HEK293 (cell line): ENCODE results near the gene ARHGAP26.

ENCODE experiments used
- ZNF311 ChIP-seq: fragments of 450-650 bp; formaldehyde crosslinking; IDR thresholded peaks from 2 replicates; pipeline ENCODE4 v1.5.1; 2017; ENCODE audit warnings: missing biosample characterization, missing genetic modification characterization, borderline replicate concordance
- TF ChIP-seq, protein P1 (sequence below): fragments of 450-650 bp; formaldehyde crosslinking; IDR thresholded peaks from 2 replicates; pipeline ENCODE4 v1.5.1; 2016; ENCODE audit warnings: missing biosample characterization, missing genetic modification characterization
- TF ChIP-seq, protein P2 (sequence below): fragments of 450-650 bp; formaldehyde crosslinking; IDR thresholded peaks from 2 replicates; pipeline ENCODE4 v1.5.1; 2017; ENCODE audit warnings: missing biosample characterization, missing genetic modification characterization

DNA sequence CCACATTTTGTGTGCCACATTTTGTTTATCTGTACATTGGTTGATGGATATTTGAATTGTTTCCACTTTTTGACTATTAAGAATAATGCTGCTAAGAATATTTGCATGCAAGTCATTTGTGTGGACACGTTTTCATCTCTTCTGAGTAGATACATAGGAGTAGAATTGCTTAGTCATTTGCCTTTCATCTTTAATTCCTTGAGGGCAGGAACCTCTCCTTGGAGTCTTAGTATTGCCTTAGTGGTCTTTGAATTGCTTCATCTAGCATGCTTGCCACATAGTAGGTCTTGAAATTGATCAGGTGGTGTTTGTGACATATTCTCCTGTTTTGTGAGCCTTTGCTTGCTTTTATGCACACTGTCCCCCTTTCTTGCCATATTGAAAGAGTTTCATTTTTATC lies 504.8 kb downstream of the ARHGAP26 start:
- TF ChIP-seq, protein P1, sequence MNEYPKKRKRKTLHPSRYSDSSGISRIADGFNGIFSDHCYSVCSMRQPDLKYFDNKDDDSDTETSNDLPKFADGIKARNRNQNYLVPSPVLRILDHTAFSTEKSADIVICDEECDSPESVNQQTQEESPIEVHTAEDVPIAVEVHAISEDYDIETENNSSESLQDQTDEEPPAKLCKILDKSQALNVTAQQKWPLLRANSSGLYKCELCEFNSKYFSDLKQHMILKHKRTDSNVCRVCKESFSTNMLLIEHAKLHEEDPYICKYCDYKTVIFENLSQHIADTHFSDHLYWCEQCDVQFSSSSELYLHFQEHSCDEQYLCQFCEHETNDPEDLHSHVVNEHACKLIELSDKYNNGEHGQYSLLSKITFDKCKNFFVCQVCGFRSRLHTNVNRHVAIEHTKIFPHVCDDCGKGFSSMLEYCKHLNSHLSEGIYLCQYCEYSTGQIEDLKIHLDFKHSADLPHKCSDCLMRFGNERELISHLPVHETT (tag by site-specific recombination), result no peak
- no peak for TF ChIP-seq ZNF311 (tag by site-specific recombination)
- TF ChIP-seq, protein P2, sequence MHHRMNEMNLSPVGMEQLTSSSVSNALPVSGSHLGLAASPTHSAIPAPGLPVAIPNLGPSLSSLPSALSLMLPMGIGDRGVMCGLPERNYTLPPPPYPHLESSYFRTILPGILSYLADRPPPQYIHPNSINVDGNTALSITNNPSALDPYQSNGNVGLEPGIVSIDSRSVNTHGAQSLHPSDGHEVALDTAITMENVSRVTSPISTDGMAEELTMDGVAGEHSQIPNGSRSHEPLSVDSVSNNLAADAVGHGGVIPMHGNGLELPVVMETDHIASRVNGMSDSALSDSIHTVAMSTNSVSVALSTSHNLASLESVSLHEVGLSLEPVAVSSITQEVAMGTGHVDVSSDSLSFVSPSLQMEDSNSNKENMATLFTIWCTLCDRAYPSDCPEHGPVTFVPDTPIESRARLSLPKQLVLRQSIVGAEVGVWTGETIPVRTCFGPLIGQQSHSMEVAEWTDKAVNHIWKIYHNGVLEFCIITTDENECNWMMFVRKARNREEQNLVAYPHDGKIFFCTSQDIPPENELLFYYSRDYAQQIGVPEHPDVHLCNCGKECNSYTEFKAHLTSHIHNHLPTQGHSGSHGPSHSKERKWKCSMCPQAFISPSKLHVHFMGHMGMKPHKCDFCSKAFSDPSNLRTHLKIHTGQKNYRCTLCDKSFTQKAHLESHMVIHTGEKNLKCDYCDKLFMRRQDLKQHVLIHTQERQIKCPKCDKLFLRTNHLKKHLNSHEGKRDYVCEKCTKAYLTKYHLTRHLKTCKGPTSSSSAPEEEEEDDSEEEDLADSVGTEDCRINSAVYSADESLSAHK, result no peak
